HG02623 (cell line): ENCODE data around the gene RHBDL3.
"Not testable (repeated sequence)": the region's sequence is repeated elsewhere in the genome, so short reads cannot be mapped to it uniquely, and the experiment has no call there.

Experiments
- ATAC-seq: cut with Tn5 transposase; IDR thresholded peaks from one replicate; pipeline ENCODE4 v1.9.1; 2021; ENCODE audit warnings: moderate library complexity; ENCODE audit not compliant: unreplicated experiment

The RHBDL3 gene, protein sequence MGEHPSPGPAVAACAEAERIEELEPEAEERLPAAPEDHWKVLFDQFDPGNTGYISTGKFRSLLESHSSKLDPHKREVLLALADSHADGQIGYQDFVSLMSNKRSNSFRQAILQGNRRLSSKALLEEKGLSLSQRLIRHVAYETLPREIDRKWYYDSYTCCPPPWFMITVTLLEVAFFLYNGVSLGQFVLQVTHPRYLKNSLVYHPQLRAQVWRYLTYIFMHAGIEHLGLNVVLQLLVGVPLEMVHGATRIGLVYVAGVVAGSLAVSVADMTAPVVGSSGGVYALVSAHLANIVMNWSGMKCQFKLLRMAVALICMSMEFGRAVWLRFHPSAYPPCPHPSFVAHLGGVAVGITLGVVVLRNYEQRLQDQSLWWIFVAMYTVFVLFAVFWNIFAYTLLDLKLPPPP

DNA sequence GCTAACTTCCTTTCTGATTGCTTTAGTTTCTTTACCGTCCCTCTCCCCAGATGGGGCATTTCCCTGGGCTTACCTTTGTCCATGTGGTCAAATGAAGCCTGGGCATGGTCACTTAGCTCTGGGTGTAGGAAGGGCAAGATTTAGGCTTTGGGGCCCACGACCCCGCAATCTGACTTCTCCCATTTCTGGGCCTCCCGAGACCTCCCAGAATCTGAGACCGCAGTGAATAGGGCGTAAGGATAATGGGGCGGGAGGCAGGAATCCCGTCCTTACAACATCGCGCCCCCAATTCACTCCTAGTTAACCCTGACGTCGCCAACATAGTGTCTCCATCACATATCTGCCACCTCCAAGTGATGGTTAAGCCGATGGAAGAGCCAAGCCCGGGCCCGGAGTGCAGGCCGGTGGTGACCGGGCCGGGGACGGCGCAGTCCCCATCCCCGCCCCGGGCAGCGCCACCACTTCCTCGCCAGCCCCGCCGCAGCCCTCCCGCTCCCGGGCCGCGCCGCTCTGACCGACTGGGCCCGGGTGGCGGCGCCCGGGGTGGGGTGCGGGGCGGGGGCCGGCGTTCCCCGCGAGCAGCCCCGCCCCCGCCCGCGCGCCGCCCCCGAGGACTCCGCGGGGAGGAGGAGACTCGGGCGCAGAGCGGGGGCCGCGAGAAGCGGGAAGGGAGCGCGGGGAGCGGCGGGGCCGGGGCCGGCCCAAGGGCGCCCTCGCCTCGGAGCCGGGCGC lies at the start of gene RHBDL3:
RHBDL3 (plus strand) TSS at position 641 of the 732 bp plus-strand sequence. CDS start 358 bp downstream, outside the sequence.
- no peak for ATAC-seq

DNA sequence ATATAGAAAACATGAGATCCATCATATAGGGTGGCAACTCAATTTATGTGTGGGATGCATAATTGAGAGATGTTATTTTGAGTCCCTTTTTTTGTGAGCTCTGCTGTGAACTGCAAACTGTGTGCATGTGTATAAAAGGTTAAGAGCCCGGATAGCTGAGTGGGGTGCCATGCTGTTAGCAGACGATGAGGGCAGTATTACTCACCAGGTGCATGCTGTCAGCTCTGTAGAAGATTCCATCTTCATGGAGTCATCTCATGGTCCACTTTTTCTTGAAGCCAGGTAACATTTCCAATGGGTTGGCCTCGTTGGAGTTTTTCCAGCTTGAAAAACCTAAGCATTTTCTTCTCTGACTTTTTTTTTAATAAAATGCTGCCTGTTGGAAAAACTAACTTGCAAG lies 43.0 kb upstream of the RHBDL3 start:
- ATAC-seq, result no peak

DNA sequence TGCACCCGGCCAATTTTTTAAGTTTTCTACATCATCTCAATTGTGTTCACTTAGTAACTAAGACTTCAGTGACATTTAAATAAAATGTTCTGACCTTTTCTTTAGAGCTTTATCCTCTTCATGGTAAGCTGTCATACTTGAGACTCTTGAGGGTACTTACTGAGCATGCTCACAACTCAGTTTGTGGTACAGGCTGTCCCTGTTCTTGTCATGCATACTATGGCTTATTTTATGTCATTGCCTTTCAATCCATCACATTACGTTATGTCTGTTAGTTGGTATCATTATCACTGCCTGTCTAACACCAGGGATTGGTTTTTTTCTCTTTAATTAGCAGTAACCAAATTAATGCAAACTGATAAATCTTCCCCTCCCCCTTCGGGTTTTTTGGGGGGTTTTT lies 41.9 kb upstream of the RHBDL3 start:
- ATAC-seq, result no peak

- no peak for ATAC-seq
These were observed 38.7 kb upstream of the RHBDL3 start for GRCh38 chr17:32226886-32227285.

- ATAC-seq, result no peak
These were observed 37.7 kb upstream of the RHBDL3 start for GRCh38 chr17:32227910-32228309.

DNA sequence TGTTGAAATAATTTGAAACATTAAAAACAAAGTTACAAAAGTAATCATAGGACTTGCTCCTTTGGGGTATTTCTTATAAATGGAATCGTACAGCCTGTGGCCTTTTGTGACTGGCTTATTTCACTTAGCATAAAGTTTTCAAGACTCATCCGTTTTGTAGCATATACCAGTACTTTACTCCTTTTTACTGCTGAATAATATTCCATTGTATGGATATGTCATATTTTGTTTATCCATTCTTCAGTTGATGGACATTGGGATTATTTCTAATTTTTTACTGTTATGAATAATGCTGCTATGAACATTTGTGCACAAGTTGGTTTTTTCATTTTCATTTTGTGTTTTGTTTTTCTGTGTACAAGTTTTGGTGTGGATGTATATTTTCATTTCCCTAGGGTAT lies 30.0 kb upstream of the RHBDL3 start:
- no peak for ATAC-seq

DNA sequence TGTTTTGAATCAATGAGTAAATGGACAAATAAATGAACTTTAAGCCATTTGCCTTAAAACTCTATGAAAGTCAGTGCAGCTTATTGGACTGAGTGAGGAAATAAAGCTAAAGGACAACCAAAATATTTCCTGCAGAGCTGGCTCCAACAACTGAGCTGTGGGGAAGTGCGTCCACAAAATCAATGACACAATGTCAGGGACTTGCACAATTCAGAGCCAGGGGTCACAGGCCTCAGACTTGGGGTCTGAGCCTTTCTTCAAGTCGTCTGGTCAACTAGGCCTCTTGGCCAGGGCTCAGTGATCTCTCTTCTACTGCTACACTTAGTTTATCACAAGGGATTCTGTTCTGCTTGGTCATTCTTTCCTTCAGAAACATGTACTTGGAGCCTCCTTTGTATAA lies 26.2 kb upstream of the RHBDL3 start:
- no peak for ATAC-seq

DNA sequence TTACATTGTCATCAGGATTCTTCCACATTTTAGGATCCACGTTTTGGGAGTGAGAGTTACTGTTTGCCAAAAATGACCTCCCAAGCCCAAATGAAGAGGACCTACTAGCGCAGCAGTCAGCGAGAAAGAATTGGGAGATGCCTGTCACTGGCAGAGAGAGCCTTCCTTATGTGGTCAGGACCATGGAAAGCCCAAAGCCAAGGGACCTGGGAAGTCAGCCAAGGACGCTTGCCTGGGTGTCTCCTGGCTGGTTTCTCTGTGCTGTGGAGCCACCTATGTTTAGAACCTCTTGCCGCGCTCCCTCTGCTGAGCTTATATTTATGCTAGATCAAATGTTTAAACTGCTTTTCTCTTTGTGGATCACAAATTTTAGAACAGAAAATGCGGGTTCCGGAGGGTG lies 24.9 kb upstream of the RHBDL3 start:
- no peak for ATAC-seq

DNA sequence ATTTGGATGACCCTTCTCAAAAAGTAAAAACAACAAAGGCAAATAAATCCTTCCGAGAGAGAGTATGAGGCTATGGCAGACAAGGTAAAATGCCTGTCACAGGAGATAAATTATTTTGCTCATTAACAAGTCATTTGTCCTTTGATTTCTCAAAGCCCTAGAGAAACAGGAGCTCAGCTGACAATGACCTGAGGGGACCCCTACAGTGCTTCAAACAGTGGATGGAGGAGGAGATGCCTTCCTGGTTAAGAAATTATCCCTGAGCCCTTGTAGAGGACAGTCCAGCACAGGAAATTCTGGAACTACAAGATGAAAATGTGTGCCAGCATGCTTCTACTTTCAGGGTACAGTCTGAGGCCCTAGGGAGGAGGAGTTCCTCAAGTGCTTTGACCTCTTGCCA lies 24.0 kb upstream of the RHBDL3 start:
- no peak for ATAC-seq

DNA sequence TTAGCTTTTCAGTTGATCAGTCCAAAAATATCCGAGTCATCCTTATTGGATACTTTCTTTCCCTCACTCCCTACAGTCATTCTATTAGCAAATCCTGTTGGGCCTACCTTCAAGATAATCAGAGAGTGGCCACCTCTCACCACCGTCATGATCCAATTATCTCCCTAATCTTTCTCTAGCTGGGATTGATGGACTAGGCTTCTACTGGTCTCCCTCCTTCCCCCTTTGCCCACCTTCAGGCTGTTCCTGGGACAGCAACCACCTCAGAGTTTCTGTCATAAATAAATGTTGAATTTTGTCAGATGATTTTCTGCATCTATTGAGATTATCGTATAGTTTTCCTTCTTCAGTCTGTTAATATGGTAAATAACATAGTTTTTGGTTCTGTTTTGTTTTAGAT lies 16.2 kb upstream of the RHBDL3 start:
- ATAC-seq, result no peak

GRCh38 chr17:32253117-32253611 lies 12.5 kb upstream of the RHBDL3 start:
- ATAC-seq, result no peak

DNA sequence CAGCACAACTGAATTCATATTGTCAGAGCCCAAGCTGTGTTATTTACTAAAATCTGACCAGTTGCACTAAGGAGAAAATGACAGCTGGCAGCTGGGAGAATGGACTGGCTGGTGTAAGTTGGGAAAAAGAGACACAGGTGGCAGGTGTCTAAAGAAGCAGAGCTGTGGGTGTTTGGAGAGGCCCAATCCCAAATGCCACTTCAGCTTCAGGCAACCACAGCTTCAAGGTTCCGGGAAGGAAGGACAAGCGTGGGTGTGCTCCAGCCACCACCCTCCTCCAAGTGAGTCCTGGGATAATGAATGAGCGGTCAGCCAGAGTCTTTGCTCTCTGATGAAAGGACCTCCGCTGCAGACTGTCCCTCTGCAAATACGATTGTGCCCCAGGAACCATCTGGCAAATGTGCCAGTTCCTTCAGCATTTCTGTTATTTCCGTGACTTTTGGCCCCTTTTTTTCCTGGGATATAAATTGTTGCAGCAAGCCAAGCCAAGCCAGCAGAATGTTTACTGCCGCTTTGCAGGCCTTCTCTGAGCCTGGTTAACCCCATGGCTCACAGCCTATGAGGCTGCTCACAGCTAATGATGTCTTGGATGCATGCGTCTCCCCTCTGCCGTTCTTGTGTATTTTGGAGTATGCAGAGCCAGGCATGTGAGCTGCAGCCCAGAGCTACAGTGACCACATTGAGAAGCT lies 9.5 kb upstream of the RHBDL3 start:
- no peak for ATAC-seq

DNA sequence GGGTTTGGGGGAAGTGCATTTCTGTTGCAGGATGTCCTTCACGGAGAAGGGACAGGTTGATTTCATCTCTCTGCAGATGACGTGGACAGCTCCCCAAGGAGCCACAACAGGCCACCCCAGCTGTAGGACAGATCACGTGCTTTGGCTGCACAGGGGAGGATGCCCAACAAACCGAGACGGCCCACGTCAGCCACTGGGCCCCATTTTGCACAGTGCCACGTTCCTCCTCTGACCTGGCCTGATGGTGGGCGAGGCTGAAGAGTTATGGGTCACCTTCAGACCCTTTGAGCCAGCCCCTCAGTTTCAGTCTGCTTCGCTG lies 9.0 kb upstream of the RHBDL3 start:
- ATAC-seq, result no peak

GRCh38 chr17:32258383-32259140 lies 7.1 kb upstream of the RHBDL3 start:
- ATAC-seq, result no peak

GRCh38 chr17:32259586-32259985 lies 6.0 kb upstream of the RHBDL3 start:
- ATAC-seq, result no peak

DNA sequence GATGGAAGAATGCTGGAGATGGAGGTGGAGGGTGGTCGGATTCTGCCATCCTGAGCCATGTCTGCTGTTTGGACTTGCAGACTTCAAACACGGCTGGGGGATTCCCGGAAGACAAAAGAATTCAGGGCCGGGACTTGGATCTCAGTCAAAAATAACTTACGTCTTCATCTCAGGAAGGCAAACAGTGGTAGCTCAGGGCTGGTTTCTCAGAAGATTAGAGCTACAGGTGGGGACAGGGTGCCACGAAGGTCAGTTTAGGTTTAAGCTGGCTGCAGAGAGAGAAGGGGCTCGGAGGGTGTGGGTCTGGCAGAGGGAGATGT lies 4.3 kb upstream of the RHBDL3 start:
- no peak for ATAC-seq

DNA sequence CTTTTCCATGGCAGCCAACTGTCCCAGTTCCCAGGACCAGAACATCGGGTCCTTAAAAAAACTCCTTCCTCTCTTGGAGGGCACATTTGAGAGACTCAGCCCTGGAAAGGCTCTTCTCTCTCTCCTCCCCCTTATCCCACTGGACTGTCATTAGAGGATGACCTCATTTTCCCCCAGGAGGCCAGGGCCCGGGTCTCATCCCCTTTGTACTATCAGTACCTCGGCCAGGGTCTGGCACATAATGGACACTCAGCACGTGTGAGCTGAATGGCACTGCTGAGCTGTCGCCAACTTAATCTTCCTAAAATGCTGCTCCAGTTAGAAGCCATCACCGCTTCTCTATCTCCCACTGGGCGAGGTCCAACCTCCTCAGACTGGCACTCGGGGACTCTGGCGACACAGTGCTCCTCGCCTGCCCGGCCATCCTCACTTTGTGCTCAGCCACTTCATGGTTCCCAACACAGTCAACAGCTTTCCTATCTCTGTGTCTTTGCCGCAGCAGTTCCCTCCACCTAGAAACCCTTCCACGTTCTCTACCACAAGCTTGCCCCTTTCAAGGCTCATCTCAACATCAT lies 3.6 kb upstream of the RHBDL3 start:
- ATAC-seq, result no peak

GRCh38 chr17:32263515-32263914 lies 2.1 kb upstream of the RHBDL3 start:
- ATAC-seq, result not testable (repeated sequence)

DNA sequence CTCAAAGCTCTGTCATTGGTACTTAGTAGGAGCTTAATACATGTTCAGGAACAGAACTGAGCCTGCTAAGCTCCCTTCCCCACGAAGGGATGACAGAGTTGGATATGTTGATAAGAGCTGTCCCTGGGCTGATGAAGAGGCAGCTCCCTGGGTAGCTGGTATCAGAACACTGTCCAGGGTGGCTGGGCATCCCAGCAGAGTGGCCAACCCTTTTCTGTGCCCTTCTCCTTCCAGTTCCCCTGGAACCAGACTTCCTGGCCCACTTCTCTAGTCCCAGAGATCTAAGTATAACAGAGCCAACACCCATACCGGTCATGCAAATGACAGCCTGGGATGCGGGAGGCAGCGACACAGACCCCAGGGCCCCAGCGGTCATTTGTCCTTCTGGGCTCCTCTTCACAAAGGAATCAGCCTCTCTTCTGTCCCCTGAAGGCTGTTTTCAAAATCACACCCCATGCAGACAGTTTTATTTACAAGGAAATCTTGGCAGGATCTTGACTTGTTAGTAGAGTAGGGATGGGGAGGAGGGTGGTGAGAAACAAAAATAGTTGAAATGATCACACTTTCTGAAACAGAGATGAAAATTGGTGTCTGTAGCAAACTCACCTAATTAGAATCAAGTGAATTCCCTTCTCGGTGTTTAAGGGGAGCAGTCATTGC lies 1.4 kb upstream of the RHBDL3 start:
- ATAC-seq, result no peak

DNA sequence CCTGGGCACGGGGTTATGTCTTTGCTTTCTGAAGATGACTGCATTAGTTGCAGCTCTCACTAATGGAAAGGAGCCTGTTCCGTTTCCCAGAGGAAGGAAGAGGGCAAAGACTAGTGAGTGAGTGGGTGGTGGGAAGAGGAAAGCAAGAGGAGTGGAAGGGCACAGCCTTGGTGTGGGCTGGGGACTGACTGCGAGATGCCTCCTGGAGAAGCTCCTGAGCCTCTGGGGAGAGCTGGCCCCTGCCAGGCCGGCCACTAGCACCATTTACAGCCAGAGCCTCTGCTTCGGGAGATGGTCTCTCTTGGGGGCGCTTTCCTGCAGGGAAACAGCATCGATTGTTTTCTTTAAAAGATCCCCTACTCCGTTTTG lies 825 bp upstream of the RHBDL3 start:
- no peak for ATAC-seq

- ATAC-seq, result no peak
These were observed 388 bp downstream of the RHBDL3 start for GRCh38 chr17:32266051-32266388.
